Astrocyte (in vitro differentiated cells and primary cell): ENCODE results near the gene UBR2. TPM values are rescaled to one million over a fixed set of nuclear protein-coding genes. Genes with fewer than 3 reads are reported as not detected.

Experiments used
- DNase-seq: peaks from one replicate; pipeline ENCODE4 v3.0.0-alpha.2; 2010; ENCODE audit warnings: low read depth
- FAIRE-seq: peaks from 2 replicates; lab custom pipeline; 2011; peaks lifted over from hg19 to GRCh38; lab: Jason Lieb, UNC
- H2AFZ ChIP-seq: 2 replicates; pipeline ENCODE4 v1.6.0; 2012; ENCODE audit warnings: low read depth, low read length, inconsistent platforms
- H3K27ac ChIP-seq: 2 replicates; pipeline ENCODE4 v1.5.1; 2011; ENCODE audit warnings: low read depth, low read length, inconsistent platforms
- H3K27me3 ChIP-seq: 2 replicates; pipeline ENCODE4 v1.6.0; 2011; ENCODE audit warnings: low read length, inconsistent platforms; ENCODE audit not compliant: insufficient read depth
- H3K36me3 ChIP-seq: 2 replicates; pipeline ENCODE4 v1.5.1; 2011; ENCODE audit warnings: low read length, inconsistent platforms; ENCODE audit not compliant: insufficient read depth
- H3K4me1 ChIP-seq: 2 replicates; pipeline ENCODE4 v1.5.1; 2011; ENCODE audit warnings: low read length, inconsistent platforms; ENCODE audit not compliant: insufficient read depth
- H3K4me2 ChIP-seq: 2 replicates; pipeline ENCODE4 v1.6.0; 2012; ENCODE audit warnings: low read length, inconsistent platforms
- H3K4me3 ChIP-seq: 2 replicates; pipeline ENCODE4 v1.5.1; 2011; ENCODE audit warnings: low read depth, mild to moderate bottlenecking, low read length, inconsistent platforms; ENCODE audit not compliant: insufficient read depth
- H3K79me2 ChIP-seq: 2 replicates; pipeline ENCODE4 v1.6.0; 2012; ENCODE audit warnings: mild to moderate bottlenecking, low read length, inconsistent platforms; ENCODE audit not compliant: insufficient read depth
- H3K9ac ChIP-seq: 2 replicates; pipeline ENCODE4 v1.6.0; 2012; ENCODE audit warnings: mild to moderate bottlenecking, low read length, inconsistent platforms
- H3K9me3 ChIP-seq: 2 replicates; pipeline ENCODE4 v1.5.1; 2012; ENCODE audit warnings: low read depth, mild to moderate bottlenecking, low read length, inconsistent platforms; ENCODE audit not compliant: insufficient read depth
- H4K20me1 ChIP-seq: 2 replicates; pipeline ENCODE4 v1.6.0; 2012; ENCODE audit warnings: low read length, inconsistent platforms; ENCODE audit not compliant: insufficient read depth
- H3K27ac Mint-ChIP-seq: one replicate; pipeline ENCODE4 v1.8.0; 2021; ENCODE audit warnings: mild to moderate bottlenecking, mixed read lengths; ENCODE audit not compliant: unreplicated experiment
- H3K27me3 Mint-ChIP-seq: one replicate; pipeline ENCODE4 v1.8.0; 2021; ENCODE audit warnings: low read depth, mixed read lengths; ENCODE audit not compliant: unreplicated experiment
- H3K36me3 Mint-ChIP-seq: one replicate; pipeline ENCODE4 v1.8.0; 2021; ENCODE audit warnings: low read depth, mixed read lengths; ENCODE audit not compliant: unreplicated experiment
- H3K4me1 Mint-ChIP-seq: one replicate; pipeline ENCODE4 v1.8.0; 2021; ENCODE audit warnings: low read depth, mixed read lengths; ENCODE audit not compliant: unreplicated experiment
- H3K4me3 Mint-ChIP-seq: one replicate; pipeline ENCODE4 v1.8.0; 2021; ENCODE audit warnings: mild to moderate bottlenecking, moderate library complexity, mixed read lengths; ENCODE audit not compliant: unreplicated experiment
- H3K9me3 Mint-ChIP-seq: one replicate; pipeline ENCODE4 v1.8.0; 2021; ENCODE audit warnings: mild to moderate bottlenecking, mixed read lengths; ENCODE audit not compliant: unreplicated experiment
- EZH2 ChIP-seq: IDR thresholded peaks from 2 replicates; pipeline ENCODE4 v1.6.1; 2012; ENCODE audit warnings: mild to moderate bottlenecking, low read length, inconsistent platforms; ENCODE audit not compliant: insufficient read depth
- total RNA-seq: library from RNA; stranded (reverse); gene quantifications from 2 replicates; pipeline ENCODE4 v1.2.1, GENCODE V29; 2021
- TF ChIP-seq, protein P1 (sequence below): IDR thresholded peaks from 2 replicates; pipeline ENCODE4 v1.5.1; 2011; ENCODE audit warnings: low read depth, mild to moderate bottlenecking, inconsistent platforms, low read length, moderate library complexity; ENCODE audit not compliant: insufficient read depth

The UBR2 gene
- total RNA-seq, 1 donor from 2014 or later: 23.3 TPM

DNA sequence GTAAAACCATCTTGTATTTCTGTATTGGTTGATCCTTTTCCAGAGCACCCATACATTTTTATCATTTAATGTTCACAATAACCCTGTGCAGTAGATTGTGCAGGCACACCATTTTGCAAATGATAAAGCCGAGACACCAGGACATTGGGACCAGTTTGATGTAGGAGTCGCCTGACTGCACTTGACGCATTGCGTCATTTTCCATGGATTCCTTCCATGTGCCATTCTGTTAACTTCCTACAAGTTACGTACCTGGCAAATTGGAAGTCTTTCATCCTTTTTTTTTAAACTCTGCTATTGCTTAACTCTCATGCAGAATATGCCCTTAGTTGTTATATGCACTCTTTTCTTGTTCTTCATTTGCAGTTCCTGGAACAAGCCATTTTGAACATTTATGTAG is 115.5 kb downstream of the UBR2 start:
- Mint-ChIP-seq H3K4me1 (no peaks in the 10 kb centered on the region), H3K4me3 (no peak overlapping the region), H3K9me3 (no peaks in the 10 kb centered on the region), H3K27ac (no peak overlapping the region), H3K36me3 (peaks cover 14% of the 10 kb centered on the region), H3K27me3 (no peaks in the 10 kb centered on the region)
- no peak overlapping the region for H3K4me2 ChIP-seq
- FAIRE-seq (no peak), DNase-seq (no peak)
- TF ChIP-seq, protein P1, sequence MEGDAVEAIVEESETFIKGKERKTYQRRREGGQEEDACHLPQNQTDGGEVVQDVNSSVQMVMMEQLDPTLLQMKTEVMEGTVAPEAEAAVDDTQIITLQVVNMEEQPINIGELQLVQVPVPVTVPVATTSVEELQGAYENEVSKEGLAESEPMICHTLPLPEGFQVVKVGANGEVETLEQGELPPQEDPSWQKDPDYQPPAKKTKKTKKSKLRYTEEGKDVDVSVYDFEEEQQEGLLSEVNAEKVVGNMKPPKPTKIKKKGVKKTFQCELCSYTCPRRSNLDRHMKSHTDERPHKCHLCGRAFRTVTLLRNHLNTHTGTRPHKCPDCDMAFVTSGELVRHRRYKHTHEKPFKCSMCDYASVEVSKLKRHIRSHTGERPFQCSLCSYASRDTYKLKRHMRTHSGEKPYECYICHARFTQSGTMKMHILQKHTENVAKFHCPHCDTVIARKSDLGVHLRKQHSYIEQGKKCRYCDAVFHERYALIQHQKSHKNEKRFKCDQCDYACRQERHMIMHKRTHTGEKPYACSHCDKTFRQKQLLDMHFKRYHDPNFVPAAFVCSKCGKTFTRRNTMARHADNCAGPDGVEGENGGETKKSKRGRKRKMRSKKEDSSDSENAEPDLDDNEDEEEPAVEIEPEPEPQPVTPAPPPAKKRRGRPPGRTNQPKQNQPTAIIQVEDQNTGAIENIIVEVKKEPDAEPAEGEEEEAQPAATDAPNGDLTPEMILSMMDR: no peak
- no peaks in the 10 kb centered on the region for H3K9me3 ChIP-seq
- H3K9ac ChIP-seq: no peak overlapping the region
- no peaks in the 10 kb centered on the region for H3K79me2 ChIP-seq
- no peaks in the 10 kb centered on the region for H4K20me1 ChIP-seq
- peaks cover 59% of the 10 kb centered on the region for H3K36me3 ChIP-seq
- no peaks in the 10 kb centered on the region for H3K27me3 ChIP-seq
- no peak overlapping the region for H3K27ac ChIP-seq
- no peak overlapping the region for H3K4me3 ChIP-seq
- no peak overlapping the region for H2AFZ ChIP-seq
- no peaks in the 10 kb centered on the region for H3K4me1 ChIP-seq

DNA sequence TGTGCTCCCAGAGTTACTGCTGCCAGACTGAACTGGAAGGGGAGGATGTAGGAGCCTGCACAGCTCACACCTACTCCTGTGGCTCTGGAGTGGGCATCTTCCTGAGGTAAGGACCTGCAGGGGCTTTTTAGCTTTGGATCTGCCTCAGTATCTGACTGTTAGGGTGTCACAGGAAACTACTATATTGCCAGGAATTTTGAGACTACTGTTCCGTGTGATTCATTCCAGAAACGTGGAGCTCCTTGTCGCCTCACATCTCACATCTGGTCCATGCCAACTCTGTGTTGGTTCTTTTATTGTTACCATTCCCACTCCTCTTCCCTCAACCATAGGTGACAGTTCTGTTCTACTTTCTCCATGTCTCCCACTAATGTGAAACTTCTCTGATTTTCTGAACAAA is 124.5 kb downstream of the UBR2 start:
- Mint-ChIP-seq H3K36me3 (peaks cover 29% of the 10 kb centered on the region), H3K27ac (no peak overlapping the region), H3K4me1 (peaks cover 17% of the 10 kb centered on the region), H3K9me3 (no peaks in the 10 kb centered on the region), H3K4me3 (no peak overlapping the region), H3K27me3 (no peaks in the 10 kb centered on the region)
- DNase-seq (no peak), FAIRE-seq (no peak)
- Histone ChIP-seq H2AFZ (no peak overlapping the region), H3K9me3 (no peaks in the 10 kb centered on the region), H3K27me3 (no peaks in the 10 kb centered on the region), H3K4me1 (peaks cover 15% of the 10 kb centered on the region), H3K9ac (no peak overlapping the region), H4K20me1 (no peaks in the 10 kb centered on the region), H3K4me2 (no peak overlapping the region), H3K36me3 (peaks cover 31% of the 10 kb centered on the region), H3K4me3 (no peak overlapping the region), H3K79me2 (no peaks in the 10 kb centered on the region), H3K27ac (no peak overlapping the region)
- no peak for TF ChIP-seq EZH2
- TF ChIP-seq, protein P1: no peak

DNA sequence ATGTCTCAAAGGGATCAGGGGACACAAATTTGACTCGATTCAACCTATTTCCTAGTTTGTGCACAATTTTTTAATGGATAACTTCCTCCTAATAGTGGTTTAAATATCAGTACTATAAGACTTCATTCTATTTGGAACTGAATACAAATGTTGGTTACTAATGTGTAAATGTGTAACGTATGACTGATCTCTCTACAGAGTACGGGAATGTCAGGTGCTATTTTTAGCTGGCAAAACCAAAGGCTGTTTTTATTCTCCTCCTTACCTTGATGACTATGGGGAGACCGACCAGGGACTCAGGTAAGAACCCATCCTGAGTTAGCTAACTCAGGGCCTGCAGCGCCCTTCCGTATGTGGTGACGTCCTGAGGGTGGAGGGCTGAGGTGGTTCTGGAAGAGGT is 125.5 kb downstream of the UBR2 start:
- Mint-ChIP-seq H3K36me3 (peaks cover 31% of the 10 kb centered on the region), H3K4me3 (peak overlapping the region; percentile 52), H3K4me1 (peaks cover 24% of the 10 kb centered on the region), H3K27ac (no peak overlapping the region), H3K27me3 (no peaks in the 10 kb centered on the region), H3K9me3 (no peaks in the 10 kb centered on the region)
- no peak for FAIRE-seq
- no peaks in the 10 kb centered on the region for H4K20me1 ChIP-seq
- H3K4me1 ChIP-seq: peaks cover 26% of the 10 kb centered on the region
- TF ChIP-seq, protein P1: no peak
- TF ChIP-seq EZH2: no peak
- H3K27ac ChIP-seq: no peak overlapping the region
- no peak overlapping the region for H3K4me2 ChIP-seq
- H3K79me2 ChIP-seq: no peaks in the 10 kb centered on the region
- H3K27me3 ChIP-seq: no peaks in the 10 kb centered on the region
- H2AFZ ChIP-seq: no peak overlapping the region
- no peak for DNase-seq
- H3K9me3 ChIP-seq: no peaks in the 10 kb centered on the region
- no peak overlapping the region for H3K4me3 ChIP-seq
- H3K9ac ChIP-seq: no peak overlapping the region
- H3K36me3 ChIP-seq: peaks cover 23% of the 10 kb centered on the region
